HG03039 (cell line): ENCODE results near the gene PLCL2.

Experiments used
- ATAC-seq: cut with Tn5 transposase; IDR thresholded peaks from one replicate; pipeline ENCODE4 v1.9.1; 2021; ENCODE audit warnings: mild to moderate bottlenecking, moderate library complexity; ENCODE audit not compliant: unreplicated experiment

PLCL2 gene

DNA sequence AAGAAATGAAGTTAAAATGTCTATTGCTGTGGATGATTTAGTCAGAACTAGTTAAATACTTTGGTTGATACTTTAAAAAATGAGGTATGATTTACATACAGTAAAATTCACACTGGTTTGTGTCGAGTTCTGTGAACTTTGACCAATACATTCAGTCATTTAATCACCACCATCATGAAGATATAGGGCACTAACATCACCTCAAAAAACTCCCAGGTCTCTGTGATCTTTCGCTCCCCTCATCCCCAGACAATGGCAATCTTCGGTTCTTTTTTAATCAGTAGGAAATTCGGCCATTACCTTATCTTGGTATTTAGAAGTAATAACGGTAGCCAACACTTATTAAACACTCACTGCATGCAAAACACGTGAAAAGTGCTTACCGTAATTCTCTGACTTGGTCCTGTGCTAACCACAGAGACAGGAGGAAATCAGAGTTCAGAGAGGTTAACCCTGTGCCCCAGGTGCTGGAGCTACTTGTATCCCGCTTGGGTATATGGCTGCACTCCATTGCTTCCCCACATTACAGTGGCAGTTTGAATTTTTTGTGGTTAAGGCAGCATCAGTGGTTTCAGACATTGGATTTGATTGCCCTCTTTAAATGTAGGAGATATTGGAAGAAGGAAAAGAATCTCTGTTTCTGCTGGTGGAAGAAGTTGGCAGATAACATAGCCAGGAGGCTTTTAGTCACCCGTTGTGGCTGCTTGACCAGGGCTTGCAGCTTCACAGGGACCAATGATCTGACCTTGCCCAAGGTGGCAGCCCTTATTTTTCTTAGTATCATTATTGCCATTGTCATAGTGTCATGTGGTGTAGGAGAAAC is 4.2 kb downstream of the PLCL2 start:
- ATAC-seq, result peak; percentile 28

DNA sequence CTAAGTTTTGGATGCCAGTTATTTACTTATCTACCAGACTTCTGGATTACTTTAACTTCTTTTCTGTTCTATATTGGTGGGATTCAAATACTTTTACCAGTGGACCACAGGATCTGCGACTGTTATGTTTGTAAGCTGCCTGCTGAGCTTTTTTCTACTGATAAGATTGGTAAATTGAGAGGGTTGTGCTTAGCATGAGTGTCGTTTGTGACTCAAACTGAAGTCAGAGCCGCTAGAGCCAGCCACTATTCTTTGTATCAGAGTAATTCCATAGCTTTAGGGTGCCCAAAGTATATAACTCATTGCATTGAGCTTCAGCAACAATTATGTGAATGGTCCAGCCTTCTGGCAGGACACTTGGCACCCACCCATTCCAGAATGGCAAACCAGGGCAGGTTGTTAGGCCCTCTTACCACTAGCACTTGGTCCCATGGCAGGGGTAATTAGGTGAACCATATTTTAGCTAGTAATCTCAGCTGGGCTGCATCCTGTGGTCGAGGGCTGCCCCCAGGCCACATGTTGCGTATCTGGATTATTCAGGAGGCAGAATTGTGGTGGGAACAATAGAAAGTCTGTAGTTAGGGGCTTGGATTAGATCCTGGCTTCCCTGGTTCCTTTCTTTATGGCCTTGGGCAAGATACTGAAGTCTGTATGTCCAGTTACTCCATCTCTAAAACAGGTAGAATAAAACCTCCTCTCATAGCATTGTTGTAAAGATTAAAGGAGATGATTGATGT is 6.0 kb downstream of the PLCL2 start:
- no peak for ATAC-seq

DNA sequence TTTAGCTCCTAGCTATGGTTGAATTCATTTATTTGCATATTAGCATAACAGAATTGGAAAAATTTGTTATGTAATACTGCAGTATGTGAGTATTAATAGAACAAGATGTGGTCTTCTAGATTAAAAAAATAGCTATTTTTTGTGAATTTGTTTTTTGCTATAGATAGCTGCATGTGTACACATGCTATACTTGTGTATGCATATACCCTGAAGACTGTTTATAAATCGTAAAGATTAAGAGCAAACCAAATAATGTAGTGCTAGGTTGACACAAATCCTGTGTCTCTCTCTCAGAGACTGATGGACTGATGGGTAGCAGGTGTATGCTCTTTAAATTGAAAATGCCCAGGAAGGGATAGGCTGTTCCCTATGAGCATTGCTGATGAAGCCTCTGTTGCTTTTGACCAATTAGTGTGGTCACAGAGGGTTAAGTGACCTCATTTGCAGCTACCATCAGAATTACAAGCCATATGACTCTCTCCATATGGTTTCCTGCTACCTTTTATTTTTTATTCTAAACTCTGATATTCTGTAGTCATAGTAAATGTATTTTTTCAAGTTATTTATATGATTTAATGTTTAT is 9.0 kb downstream of the PLCL2 start:
- no peak for ATAC-seq

DNA sequence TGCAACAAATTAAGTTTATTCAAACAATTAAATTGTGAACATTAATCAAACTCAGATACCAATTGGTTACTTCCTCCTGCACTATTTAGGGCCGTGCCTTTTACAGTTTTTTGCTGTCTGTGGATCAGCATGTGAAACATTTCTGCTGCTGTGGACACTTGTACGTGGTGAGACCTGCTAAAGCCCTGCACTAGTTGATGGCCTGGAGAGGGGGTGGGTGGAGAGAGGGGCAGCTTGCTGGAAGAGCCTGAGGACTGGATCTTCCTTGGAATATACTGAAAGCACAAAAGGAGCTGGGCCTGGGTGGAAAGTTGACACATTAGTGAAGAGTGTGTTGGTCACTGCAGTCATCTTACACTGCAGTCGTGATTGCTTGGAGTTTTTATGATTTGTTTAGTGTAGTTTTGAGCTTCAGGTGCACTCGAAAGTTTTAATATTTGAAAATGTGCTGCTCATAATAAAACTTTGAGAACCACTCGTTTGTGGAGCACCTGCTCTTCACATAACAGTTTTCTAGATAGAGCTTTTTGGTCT is 11.4 kb downstream of the PLCL2 start:
- no peak for ATAC-seq

DNA sequence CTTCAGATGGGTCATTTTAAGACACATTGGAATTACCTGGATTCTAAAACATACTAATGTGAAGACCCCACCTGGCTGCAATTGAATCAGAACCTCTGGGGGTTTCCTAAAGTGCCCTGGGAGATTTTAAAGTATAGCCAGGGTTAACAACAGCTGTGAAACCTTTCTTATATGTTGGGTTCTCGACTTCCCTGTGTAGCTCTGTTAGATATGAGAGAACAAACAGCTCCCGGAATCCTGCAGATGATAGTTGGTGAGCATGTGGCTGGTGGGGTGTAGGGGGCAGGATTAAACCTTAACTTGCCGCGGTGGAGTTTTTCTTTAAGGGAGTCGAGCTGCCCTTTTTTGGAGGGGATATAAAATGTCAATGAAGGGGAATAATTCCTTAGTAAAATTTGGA is 12.1 kb downstream of the PLCL2 start:
- no peak for ATAC-seq

DNA sequence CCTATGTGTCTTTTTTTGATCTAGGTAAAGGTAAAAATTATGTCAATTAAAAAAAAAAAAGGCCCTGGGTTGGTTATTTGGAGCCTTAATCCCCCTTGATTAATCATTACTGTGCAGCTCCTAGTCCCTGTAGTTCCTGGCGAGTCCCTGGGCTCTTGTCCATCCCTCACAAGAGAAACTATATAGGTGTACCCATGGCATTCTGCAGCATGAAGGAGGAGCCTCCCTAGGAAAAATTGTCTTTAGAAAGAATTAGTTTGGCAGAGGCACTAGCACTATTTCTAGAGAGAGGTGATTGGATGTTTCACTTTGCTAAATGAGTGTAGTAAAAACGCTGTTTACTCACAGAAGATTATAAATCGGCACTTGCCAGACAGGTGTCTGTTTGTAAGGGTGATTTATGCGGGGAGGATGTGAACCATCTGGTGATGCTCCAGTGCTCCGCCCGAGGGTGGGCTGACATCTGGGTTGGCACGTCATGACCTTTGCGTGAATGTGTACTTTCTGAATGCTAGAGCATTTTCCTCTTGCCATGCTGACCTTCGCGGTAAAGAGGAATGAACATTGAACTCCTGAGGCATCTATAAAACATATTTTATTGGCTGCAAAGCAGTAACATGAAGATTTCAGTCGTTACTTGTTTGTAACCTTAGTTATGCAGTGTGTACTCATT is 12.6 kb downstream of the PLCL2 start:
- peak; percentile 64 for ATAC-seq

DNA sequence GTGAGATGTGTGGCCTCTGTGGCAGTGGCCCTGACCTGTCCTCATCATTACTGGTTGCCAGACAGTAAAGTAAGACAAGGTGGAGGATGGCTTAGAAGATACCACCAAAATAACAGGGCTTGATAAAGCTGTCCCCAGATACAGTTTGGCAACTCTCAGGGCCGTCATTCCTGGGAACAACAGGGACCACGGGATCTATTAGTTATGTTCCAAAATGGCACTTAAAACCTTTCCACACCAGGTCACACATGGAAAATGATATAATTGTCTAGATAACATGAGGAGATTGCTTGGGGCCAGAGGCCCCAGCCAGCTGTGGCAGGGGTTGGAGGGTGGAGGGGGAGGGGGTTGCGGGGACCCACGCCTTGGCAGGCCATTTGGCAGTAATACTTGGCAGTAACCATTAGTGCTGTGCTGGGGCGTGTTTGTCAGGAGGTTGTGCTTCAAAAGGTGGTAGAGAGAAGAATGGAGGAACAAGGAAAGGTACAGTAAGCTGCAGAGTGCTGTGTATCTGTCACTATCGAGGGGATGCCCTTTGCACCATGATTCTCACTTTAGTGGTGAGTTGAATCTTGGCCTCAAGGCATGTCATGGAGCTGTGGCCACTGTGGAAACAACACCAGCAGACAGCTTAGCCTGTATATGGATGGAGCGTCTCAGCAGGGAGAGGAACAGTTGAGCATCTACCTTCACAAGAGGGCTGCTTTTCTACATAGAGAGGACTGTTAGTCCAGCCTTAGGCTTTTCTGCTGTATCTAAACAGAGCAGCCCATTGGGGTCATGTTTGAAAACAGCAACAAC is 14.0 kb downstream of the PLCL2 start:
- ATAC-seq, result no peak

DNA sequence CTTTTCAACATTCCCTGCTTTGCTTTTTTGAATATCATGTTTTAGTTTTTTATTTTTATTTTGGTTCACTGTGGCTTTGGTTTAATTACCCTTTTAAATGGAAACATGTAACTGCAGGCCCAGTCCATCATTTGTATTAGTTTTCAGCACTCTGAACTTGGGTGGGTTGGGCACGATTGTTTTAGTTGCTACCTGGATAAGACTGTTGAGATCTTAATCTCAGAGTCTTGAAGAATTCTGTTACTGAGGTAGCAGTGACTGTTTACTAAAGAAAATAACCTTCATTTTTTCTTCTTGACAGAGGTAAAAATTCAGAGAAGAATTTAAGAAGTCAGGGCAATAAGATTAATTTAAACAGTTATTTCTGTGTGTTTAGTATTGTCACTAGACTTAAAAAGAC is 15.2 kb downstream of the PLCL2 start:
- ATAC-seq, result no peak

DNA sequence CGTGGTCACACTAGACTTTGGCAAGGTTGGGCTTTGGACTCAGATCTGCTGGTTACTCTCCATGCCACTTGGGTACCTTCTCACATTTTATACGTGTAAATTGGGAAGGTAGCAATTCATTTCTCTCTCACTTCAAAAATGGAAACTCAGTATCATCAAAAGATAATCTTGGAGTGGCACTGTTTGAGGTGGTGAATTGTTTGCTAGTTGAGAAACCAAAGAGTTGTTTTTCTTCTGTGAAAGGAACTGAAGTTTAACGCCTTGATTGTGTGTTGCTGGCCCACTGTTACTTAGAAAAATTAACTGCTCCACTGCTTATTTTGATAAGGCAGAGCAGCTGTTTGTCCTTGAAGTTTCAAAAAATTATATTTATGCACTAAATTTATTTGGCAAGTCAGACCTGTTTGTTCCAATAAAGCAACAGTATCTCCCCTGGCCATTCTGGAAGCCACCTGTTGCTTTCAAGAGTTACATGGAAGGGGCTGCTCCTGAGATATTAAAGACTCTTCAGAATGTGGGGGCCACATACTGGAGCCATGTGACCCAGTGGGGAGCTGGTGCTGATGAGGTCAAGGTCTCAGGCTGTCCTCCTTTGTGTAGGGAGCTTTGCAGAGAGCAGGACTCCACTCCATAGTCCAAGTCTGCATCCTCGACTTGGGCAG is 16.2 kb downstream of the PLCL2 start:
- no peak for ATAC-seq

DNA sequence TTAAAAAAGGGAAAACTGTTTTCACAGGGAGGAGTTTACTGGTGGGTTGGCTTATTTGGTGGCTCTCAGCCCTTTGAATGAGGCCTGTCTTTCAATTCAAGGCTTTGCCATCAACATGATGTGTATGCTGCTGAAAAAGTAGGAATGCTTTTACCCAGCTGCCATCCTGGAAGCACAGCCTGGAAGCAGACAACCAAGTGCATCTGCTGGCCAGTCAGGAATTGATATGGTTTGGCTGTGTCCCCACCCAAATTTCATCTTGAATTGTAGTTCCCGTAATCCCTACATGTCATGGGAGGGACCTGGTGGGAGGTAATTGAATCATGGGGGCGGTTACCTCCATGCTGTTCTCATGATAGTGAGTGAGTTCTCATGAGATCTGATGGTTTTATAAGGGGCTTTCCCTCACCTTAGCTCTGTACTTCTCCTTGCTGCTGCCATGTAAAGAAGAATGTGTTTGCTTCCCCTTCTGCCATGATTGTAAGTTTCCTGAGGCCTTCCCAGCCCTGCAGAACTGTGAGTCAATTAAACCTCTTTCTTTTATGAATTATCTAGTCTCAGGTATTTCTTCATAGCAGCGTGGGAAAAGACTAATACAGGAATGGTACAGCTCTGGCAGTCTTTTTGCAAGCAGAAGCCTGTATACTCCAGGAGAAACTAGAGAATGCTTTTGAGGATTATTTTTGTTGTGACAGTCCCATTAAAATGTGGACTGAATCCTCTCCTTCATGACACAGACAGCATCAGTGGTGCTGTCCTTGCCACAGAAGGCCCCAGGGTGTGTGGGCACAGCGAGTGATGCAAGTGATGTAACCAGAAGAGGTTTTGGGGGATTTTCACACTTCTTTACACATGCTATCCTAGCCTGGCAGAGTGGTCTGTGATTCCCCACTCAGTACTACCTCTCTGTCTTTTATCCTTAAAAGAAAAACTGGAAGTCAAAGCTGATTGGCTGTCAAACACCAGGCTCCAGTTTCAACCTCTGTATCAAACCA is 20.0 kb downstream of the PLCL2 start:
- ATAC-seq, result no peak

DNA sequence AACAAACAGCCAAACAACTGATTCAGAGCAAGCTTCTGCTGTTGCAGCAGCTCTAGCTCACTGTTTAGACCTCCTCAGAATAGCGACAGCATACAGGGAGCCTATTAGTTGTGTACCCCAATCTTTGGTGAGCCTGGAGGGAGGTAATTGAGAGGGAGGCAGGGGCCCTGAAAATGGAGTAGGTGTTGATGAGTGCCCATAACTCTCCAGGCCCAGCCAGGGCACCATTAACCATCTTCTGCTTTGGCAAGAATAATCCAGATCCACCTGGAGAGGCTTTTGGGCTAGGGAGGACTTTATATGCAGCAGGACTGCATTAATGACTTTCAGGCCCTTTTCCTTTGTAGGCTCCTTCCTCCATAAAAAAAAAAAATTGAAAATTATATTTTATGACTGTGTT is 20.9 kb downstream of the PLCL2 start:
- no peak for ATAC-seq

DNA sequence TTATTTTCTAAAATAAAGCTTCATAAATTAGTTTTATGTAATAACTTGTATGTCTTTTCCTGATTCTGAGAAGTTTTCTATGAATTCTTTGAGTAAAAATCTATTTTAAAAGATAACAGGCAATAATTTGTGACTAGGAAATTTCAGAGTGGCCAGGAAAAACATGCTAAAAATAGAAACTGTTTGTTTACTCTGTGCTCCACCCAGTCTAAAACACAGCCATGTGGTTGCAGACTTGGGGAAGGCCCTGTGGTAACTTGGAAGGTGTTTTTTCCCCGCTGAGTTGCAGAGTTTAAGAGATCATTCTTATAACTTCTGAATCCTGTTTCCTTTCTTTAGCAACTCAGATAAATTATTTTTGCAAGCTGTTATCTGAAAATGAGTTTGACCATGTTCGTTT is 21.9 kb downstream of the PLCL2 start:
- no peak for ATAC-seq

DNA sequence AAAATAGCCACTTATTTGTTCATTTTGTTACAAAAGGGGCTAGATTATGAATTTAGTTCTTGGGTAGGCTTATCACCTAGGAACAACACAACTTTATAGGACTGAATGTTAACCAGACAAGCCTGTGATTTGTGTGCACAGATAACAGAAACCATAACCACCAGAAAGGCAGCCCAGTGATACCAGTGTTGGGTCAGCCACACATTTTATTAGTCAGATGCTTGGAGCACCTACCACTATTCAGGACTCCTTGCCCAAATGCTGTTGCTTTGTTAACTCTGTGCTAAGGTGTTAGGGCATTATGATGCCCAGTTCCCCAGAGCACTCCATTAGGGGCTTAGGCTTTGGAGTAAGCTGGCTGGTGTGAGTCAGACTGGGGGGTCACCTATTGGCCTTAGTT is 22.5 kb downstream of the PLCL2 start:
- peak; percentile 50 for ATAC-seq

DNA sequence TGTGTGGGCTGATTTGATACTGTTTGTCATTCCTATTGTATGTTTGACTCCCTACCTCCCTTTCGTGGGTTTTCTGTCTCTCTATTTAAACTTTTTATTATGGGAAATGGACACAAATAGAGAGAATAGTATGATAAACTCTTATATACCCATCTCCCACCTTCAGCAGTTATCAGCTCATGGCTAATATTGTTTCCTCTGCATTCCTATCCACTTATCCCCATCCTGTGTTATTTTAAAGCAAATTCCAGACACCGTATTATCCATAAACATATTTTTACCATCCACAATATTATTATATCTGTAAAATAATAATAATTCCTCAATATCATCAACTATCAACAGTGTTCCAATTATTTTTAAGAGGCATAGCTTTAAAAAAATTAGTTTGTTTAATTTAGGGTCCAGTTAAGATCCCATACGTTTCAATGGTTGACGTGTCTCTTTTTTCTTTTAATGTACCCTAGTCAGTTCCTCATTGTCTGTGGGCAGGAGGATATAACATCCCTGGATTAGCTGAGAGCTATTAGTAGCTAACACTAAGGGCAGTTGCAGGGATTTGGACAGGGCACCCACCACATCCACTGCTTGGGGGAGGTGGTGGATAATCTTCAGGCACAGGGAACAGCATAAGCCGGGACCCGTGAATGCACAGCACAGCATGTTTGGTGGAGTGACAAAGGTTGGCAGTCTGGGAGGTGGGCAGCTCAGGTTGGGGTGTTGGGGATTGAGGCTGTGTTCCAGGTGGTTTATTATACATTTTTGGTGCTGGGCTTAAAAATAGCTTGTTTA is 23.5 kb downstream of the PLCL2 start:
- ATAC-seq, result no peak

DNA sequence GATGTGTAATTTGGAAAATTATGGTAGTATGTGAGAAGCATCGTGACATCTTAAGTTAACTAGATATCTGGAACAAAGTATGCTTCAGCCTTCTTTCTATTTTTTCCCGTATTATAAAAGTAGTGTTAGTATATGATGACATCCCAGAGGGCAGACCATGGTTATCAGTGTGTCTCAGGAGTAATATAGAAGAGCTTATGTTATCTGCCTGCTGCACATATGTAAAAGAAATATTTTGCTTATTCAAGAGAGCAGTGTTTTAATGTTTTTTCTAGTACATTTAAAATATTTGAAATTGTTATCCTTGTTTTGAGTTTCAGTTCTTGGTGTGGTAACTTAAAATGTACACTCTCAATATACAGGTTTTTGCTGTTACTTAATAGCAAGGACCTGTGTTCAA is 24.1 kb downstream of the PLCL2 start:
- no peak for ATAC-seq

DNA sequence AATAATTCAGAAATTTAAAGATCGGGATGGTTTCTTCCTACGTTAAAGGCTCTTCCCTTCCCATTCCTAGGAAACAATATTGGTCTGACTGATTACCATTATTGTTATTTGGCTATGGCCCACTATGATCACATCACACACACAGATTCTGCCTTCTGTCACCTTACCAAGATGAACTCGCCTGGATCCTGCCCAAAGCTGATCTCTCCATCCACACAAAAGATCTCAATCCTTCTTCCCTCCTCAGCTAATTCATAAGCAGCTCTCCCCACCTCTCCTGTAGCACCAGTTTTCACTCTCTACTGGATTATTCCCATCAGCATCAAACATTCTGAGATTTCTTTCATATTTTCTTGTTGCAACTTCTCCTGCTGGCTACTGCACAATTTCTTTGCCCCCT is 25.0 kb downstream of the PLCL2 start:
- ATAC-seq, result no peak

DNA sequence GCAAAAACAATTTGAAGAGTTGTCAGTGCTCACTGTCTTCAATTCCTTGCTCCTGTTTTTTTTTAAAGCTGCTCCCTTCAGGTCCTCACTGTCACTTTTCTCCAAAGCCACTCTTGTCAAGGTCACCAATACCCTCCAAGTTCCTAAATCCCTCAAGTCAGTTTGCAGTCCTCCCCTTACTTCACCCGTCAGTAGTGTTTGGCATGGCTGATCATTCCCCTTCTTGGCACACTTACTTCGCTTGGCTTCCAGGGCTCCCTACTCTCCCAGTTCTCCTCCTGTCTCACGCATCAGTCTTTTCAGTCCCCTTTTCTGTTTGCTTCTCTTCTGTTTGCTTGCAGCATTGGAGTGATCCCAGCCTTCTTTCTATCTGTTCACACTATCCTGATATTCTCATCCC is 25.5 kb downstream of the PLCL2 start:
- ATAC-seq, result no peak

DNA sequence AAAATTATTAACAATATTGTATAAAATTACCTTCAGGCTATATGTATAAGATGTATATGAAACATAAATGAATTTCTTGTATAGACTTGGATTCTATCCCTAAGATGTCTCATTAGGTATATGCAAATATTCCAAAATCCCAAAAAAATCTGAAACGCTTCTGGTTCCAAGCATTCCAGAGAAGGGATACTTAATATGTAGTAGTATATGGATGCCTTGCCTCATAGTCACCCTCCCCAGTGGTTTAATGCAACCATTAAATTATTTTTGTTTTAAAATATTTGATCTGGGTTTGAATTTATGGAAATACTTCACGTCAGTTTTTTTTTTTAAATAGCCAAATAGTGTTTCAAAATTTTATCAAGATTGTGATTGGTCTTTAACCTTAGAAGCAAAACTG is 27.2 kb downstream of the PLCL2 start:
- no peak for ATAC-seq
